ENCODE measurements around the gene CDK4. TPM values are rescaled to one million over a fixed set of nuclear protein-coding genes. Genes with fewer than 3 reads are reported as not detected.

Gene CDK4
- total RNA-seq, 1 experiment from 2014 or later, result 218 TPM

DNA sequence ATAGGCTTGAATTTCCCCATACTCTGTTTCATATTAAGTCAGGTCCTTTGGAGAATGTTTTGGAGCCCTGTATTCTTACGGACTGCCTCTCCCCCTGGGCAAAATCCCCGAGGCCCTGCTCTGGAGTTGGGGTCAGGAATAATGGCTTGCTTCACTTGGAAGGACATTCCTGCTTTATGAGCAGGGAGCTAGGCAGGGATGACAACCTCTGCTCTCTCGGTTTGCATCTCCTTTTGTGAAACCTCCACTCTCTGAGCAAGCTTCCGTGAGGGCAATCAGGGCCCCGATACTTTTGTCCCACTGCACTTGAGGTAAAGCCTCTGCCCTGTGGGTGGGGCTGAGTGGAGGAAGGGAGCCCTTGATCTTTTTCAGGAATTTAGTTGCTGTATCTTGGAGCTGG is 38.9 kb downstream of the CDK4 start:
- no peaks in the 10 kb centered on the region for H3K4me1 ChIP-seq (ENCODE audit: insufficient read depth, low read length)
- no peak overlapping the region for H4K91ac ChIP-seq (ENCODE audit: insufficient read length, low read depth, low read length)
- H2BK12ac ChIP-seq (ENCODE audit: insufficient read length, low read depth, low read length), result no peak overlapping the region
- H2AK5ac ChIP-seq (ENCODE audit: insufficient read length, low read length), result no peak overlapping the region
- H3K27me3 Mint-ChIP-seq (ENCODE audit: low read depth), result no peaks in the 10 kb centered on the region
- DNase-seq, result no peak
- no CpG with 5 or more reads among the region's 5 CpGs for WGBS (ENCODE audit: extremely low coverage, insufficient read length, low lambda C conversion rate)
- H3K4me1 Mint-ChIP-seq, result no peaks in the 10 kb centered on the region
- H3K4me2 ChIP-seq (ENCODE audit: insufficient read depth, insufficient read length, low read length), result no peak overlapping the region
- H3K27me3 ChIP-seq (ENCODE audit: insufficient read depth, low read length), result no peaks in the 10 kb centered on the region
- H2BK120ac ChIP-seq (ENCODE audit: low read depth, low read length, poor library complexity, severe bottlenecking), result no peak overlapping the region
- H3K14ac ChIP-seq (ENCODE audit: insufficient read depth, low read length), result no peak overlapping the region
- no peaks in the 10 kb centered on the region for H3K9me3 ChIP-seq (ENCODE audit: control insufficient read depth, low read depth, low read length)
- no peak overlapping the region for H2AFZ ChIP-seq (ENCODE audit: low read length)
- H3K27ac Mint-ChIP-seq, result no peak overlapping the region
- no peak overlapping the region for H4K5ac ChIP-seq (ENCODE audit: insufficient read length, low read depth, low read length)
- H2BK15ac ChIP-seq (ENCODE audit: low read depth, low read length), result no peak overlapping the region
- no peaks in the 10 kb centered on the region for H4K20me1 ChIP-seq (ENCODE audit: control insufficient read depth, insufficient read depth, insufficient read length)
- H3K23ac ChIP-seq (ENCODE audit: insufficient read length, low read depth, low read length), result no peak overlapping the region
- peaks cover 8 to 30% (median 9%) of the 10 kb centered on the region in 3 experiments; a peak in 6 of 7 replicates for H3K36me3 Mint-ChIP-seq (ENCODE audit: insufficient read depth in 1 of 3, low read depth in 3 of 3)
- H3K56ac ChIP-seq (ENCODE audit: insufficient read length, low read depth, low read length), result no peak overlapping the region
- H3K9ac ChIP-seq (ENCODE audit: extremely low read depth, insufficient read length, low read length), result no peak overlapping the region
- no peaks in the 10 kb centered on the region for H3K23me2 ChIP-seq (ENCODE audit: insufficient read length, low read depth, low read length, poor library complexity, severe bottlenecking)
- no peak overlapping the region for H4K8ac ChIP-seq (replicated peaks; ENCODE audit: insufficient read length, low read depth, low read length)
- H3T11ph ChIP-seq (ENCODE audit: low read length), result no peak overlapping the region
- no peak overlapping the region for H3K4me3 Mint-ChIP-seq
- no peak overlapping the region for H3K4ac ChIP-seq (ENCODE audit: low read depth, low read length)
- H2BK20ac ChIP-seq (ENCODE audit: low read depth, low read length, poor library complexity, severe bottlenecking), result no peak overlapping the region
- no peaks in the 10 kb centered on the region for H3K79me1 ChIP-seq (ENCODE audit: insufficient read depth, low read depth, low read length, poor library complexity, severe bottlenecking)
- H3K27ac ChIP-seq (ENCODE audit: insufficient read length, low read depth, low read length), result no peak overlapping the region
- H2BK5ac ChIP-seq (ENCODE audit: insufficient read length, low read length), result no peak overlapping the region
- H3K18ac ChIP-seq (ENCODE audit: insufficient read length, low read depth, low read length), result no peak overlapping the region
- H3K79me2 ChIP-seq (ENCODE audit: insufficient read depth, low read length), result no peaks in the 10 kb centered on the region
- no peaks in the 10 kb centered on the region for H3K9me3 Mint-ChIP-seq
- no peak for TF ChIP-seq CTCF (conservative IDR thresholded peaks at IDR 0.05)

All from H9 (cell line).